HG02610 (cell line): ENCODE measurements around the gene RAB6B.

Source experiments
- ATAC-seq: cut with Tn5 transposase; IDR thresholded peaks from one replicate; pipeline ENCODE4 v1.9.1; 2021; ENCODE audit warnings: mild to moderate bottlenecking, moderate library complexity; ENCODE audit not compliant: unreplicated experiment

The RAB6B gene

GRCh38 chr3:133860519-133860918, 35.2 kb downstream of the RAB6B start:
- ATAC-seq: no peak

GRCh38 chr3:133859381-133860234, 36.1 kb downstream of the RAB6B start:
- ATAC-seq: no peak

GRCh38 chr3:133857767-133858166, 37.9 kb downstream of the RAB6B start:
- ATAC-seq: no peak

GRCh38 chr3:133856316-133856715, 39.4 kb downstream of the RAB6B start:
- no peak for ATAC-seq

- no peak for ATAC-seq
Measured at GRCh38 chr3:133855772-133856171, 39.9 kb downstream of the RAB6B start.

GRCh38 chr3:133855002-133855370, 40.7 kb downstream of the RAB6B start:
- no peak for ATAC-seq

- ATAC-seq: no peak
Measured at GRCh38 chr3:133854264-133855001, 41.2 kb downstream of the RAB6B start.

GRCh38 chr3:133853925-133854227, 41.8 kb downstream of the RAB6B start:
- ATAC-seq: no peak

GRCh38 chr3:133853063-133853924, 42.4 kb downstream of the RAB6B start:
- no peak for ATAC-seq

- ATAC-seq: no peak
Measured at GRCh38 chr3:133851931-133852330, 43.8 kb downstream of the RAB6B start.

- peak; percentile 52 for ATAC-seq
Measured at GRCh38 chr3:133851266-133851906, 44.3 kb downstream of the RAB6B start.

- no peak for ATAC-seq
Measured at GRCh38 chr3:133850034-133850433, 45.6 kb downstream of the RAB6B start.

GRCh38 chr3:133849346-133849745, 46.3 kb downstream of the RAB6B start:
- ATAC-seq: no peak

GRCh38 chr3:133845127-133845526, 50.6 kb downstream of the RAB6B start:
- no peak for ATAC-seq

GRCh38 chr3:133843634-133844033, 52.0 kb downstream of the RAB6B start:
- no peak for ATAC-seq

- ATAC-seq: no peak
Measured at GRCh38 chr3:133842158-133842557, 53.5 kb downstream of the RAB6B start.

GRCh38 chr3:133841196-133841595, 54.5 kb downstream of the RAB6B start:
- ATAC-seq: no peak

GRCh38 chr3:133840767-133841166, 54.9 kb downstream of the RAB6B start:
- ATAC-seq: no peak

- ATAC-seq: no peak
Measured at GRCh38 chr3:133840055-133840737, 55.5 kb downstream of the RAB6B start.
